Panc1 (cell line): ENCODE data around the gene GTF2A1L.

Experiments used
- POLR2AphosphoS5 ChIP-seq: IDR thresholded peaks from 2 replicates; pipeline ENCODE4 v1.6.1; 2012; ENCODE audit warnings: mild to moderate bottlenecking, low read depth, low read length, moderate library complexity
- TCF7L2 ChIP-seq: IDR thresholded peaks from 2 replicates; pipeline ENCODE4 v1.6.1; 2011; ENCODE audit warnings: mild to moderate bottlenecking, low read depth, low read length, inconsistent platforms
- TF ChIP-seq, protein P1 (sequence below): fragments of 450-650 bp; IDR thresholded peaks from 2 replicates; pipeline ENCODE4 v1.5.1; 2017; ENCODE audit warnings: mild to moderate bottlenecking
- TF ChIP-seq, protein P2 (sequence below), 2 experiments: IDR thresholded peaks; 2 replicates each; pipeline ENCODE4 v1.6.1; 2011 to 2012; ENCODE audit warnings: low read depth in 2 of 2, control low read depth in 1 of 2, low read length in 1 of 2, mild to moderate bottlenecking in 1 of 2, moderate library complexity in 1 of 2; ENCODE audit not compliant: insufficient read depth in 1 of 2

DNA sequence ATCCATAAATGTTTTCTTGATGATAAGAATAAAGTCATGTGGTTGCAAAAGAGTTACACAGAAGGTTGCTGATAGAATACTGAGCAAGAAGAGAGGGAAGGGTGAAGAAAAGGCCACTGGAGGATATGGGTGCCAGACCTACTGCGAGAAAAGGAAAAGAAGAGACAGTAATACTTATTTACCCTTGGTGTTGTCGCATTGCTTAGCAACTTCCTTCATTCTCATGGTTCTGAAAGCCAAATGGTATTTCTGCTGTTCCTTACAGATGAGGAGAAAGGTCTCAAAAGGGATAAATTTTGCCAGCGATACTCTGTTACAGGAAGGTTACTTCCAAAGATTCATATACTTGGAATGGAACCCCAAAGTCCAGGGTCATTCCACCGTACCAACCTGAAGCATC lies 75.4 kb downstream of the GTF2A1L start:
- TF ChIP-seq, protein P1, sequence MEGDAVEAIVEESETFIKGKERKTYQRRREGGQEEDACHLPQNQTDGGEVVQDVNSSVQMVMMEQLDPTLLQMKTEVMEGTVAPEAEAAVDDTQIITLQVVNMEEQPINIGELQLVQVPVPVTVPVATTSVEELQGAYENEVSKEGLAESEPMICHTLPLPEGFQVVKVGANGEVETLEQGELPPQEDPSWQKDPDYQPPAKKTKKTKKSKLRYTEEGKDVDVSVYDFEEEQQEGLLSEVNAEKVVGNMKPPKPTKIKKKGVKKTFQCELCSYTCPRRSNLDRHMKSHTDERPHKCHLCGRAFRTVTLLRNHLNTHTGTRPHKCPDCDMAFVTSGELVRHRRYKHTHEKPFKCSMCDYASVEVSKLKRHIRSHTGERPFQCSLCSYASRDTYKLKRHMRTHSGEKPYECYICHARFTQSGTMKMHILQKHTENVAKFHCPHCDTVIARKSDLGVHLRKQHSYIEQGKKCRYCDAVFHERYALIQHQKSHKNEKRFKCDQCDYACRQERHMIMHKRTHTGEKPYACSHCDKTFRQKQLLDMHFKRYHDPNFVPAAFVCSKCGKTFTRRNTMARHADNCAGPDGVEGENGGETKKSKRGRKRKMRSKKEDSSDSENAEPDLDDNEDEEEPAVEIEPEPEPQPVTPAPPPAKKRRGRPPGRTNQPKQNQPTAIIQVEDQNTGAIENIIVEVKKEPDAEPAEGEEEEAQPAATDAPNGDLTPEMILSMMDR, result no peak
- no peak for TF ChIP-seq POLR2AphosphoS5
- TF ChIP-seq, protein P2, sequence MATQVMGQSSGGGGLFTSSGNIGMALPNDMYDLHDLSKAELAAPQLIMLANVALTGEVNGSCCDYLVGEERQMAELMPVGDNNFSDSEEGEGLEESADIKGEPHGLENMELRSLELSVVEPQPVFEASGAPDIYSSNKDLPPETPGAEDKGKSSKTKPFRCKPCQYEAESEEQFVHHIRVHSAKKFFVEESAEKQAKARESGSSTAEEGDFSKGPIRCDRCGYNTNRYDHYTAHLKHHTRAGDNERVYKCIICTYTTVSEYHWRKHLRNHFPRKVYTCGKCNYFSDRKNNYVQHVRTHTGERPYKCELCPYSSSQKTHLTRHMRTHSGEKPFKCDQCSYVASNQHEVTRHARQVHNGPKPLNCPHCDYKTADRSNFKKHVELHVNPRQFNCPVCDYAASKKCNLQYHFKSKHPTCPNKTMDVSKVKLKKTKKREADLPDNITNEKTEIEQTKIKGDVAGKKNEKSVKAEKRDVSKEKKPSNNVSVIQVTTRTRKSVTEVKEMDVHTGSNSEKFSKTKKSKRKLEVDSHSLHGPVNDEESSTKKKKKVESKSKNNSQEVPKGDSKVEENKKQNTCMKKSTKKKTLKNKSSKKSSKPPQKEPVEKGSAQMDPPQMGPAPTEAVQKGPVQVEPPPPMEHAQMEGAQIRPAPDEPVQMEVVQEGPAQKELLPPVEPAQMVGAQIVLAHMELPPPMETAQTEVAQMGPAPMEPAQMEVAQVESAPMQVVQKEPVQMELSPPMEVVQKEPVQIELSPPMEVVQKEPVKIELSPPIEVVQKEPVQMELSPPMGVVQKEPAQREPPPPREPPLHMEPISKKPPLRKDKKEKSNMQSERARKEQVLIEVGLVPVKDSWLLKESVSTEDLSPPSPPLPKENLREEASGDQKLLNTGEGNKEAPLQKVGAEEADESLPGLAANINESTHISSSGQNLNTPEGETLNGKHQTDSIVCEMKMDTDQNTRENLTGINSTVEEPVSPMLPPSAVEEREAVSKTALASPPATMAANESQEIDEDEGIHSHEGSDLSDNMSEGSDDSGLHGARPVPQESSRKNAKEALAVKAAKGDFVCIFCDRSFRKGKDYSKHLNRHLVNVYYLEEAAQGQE (IDR thresholded peaks at IDR 0.05; ENCODE audit: insufficient read depth in 1 of 2, low read depth in 2 of 2, low read length in 1 of 2), result no peak
- no peak for TF ChIP-seq TCF7L2
